HCT116 (cell line): ENCODE measurements around the gene NEUROD2. TPM values are rescaled to one million over a fixed set of nuclear protein-coding genes. Genes with fewer than 3 reads are reported as not detected.
A peak's percentile ranks its signal among the peaks of the same experiment; 100 is the strongest.

Experiments used
- ATAC-seq: fragments of 200-7000 bp; cut with Tn5 transposase; 2 replicates; pipeline ENCODE4 v1.9.1; 2020; ENCODE audit warnings: mild to moderate bottlenecking, moderate library complexity
- BruUV-seq: library from RNA; stranded (reverse); fragments of 400-500 nt; replicated peaks from 2 replicates; lab custom pipeline; 2021; lab: Mats Ljungman, UMichigan
- CTCF ChIA-PET: fragments of 300-600 bp; sonication (Branson Sonifier 250); formaldehyde crosslinking; loops from one replicate; lab custom pipeline; 2021; ENCODE audit warnings: antibody characterized with exemption; lab: Charles Lee
- POLR2A ChIA-PET: fragments of 300-600, 350-600 bp; sonication (Branson Sonifier 250); formaldehyde crosslinking; loops from one replicate; lab custom pipeline; 2021; ENCODE audit warnings: antibody characterized with exemption; lab: Charles Lee
- RAD21 ChIA-PET, 2 experiments: fragments of 300-600 bp; sonication (Branson Sonifier 250); formaldehyde crosslinking; loops; one replicate each; lab custom pipeline; 2023; ENCODE audit warnings: low total read pairs in 2 of 2; ENCODE audit not compliant: uncharacterized antibody in 2 of 2, unreplicated experiment in 2 of 2, low non-redundant PET in 1 of 2; lab: Charles Lee
- DNase-seq: peaks from one replicate; pipeline ENCODE4 v3.0.0-alpha.2; 2010; ENCODE audit warnings: low read depth, low spot score
- H2AFZ ChIP-seq: fragments of 200-600 bp; shearing (Covaris generic), sonication (generic); 2 replicates; pipeline ENCODE4 v1.6.1; 2017; ENCODE audit warnings: low read depth, mixed run types, mixed read lengths, antibody characterized with exemption, low read length; ENCODE audit not compliant: poor library complexity, severe bottlenecking
- H3K27ac ChIP-seq: 2 replicates; pipeline ENCODE4 v1.5.1; 2012; ENCODE audit warnings: low read depth, low read length
- H3K27me3 ChIP-seq: fragments of 200-600 bp; sonication (generic); 2 replicates; pipeline ENCODE4 v1.6.1; 2016; ENCODE audit warnings: mixed run types, low read length, mixed read lengths; ENCODE audit not compliant: insufficient read depth
- H3K36me3 ChIP-seq, 2 experiments: fragments of 200-500 bp in 1 of 2; fragments of 200-600 bp in 1 of 2; sonication (Bioruptor generic) in 1 of 2; sonication (generic) in 1 of 2; 2 replicates each; pipeline versions ENCODE4 v1.5.1 to v1.6.1; 2014 to 2016; ENCODE audit warnings: low read length in 2 of 2, inconsistent platforms in 1 of 2, mixed read lengths in 1 of 2, mixed run types in 1 of 2; ENCODE audit not compliant: insufficient read depth in 2 of 2, control insufficient read depth in 1 of 2
- H3K4me1 ChIP-seq, 2 experiments: fragments of 200-600 bp in 1 of 2; sonication (generic) in 1 of 2; 2 replicates each; pipeline versions ENCODE4 v1.5.1 to v1.6.1; 2012 to 2017; ENCODE audit warnings: low read length in 2 of 2, inconsistent platforms in 1 of 2, mild to moderate bottlenecking in 1 of 2, mixed read lengths in 1 of 2, mixed run types in 1 of 2, moderate library complexity in 1 of 2; ENCODE audit not compliant: insufficient read depth in 2 of 2, control insufficient read depth in 1 of 2
- H3K4me2 ChIP-seq: fragments of 200-600 bp; sonication (generic); 2 replicates; pipeline ENCODE4 v1.6.1; 2017; ENCODE audit warnings: mixed run types, low read length, mixed read lengths
- H3K4me3 ChIP-seq, 2 experiments: fragments of 200-600 bp in 1 of 2; sonication (generic) in 1 of 2; replicated peaks in 1 of 2; 2 replicates each; pipeline ENCODE4 v1.5.1; 2011 to 2016; ENCODE audit warnings: low read length in 2 of 2, control low read depth in 1 of 2, low read depth in 1 of 2, mild to moderate bottlenecking in 1 of 2, mixed read lengths in 1 of 2, mixed run types in 1 of 2
- H3K79me2 ChIP-seq: fragments of 200-600 bp; sonication (generic); 2 replicates; pipeline ENCODE4 v1.6.1; 2017; ENCODE audit warnings: mild to moderate bottlenecking, mixed run types, low read length, moderate library complexity, mixed read lengths; ENCODE audit not compliant: insufficient read depth
- H3K9ac ChIP-seq: fragments of 200-600 bp; sonication (generic); 2 replicates; pipeline ENCODE4 v1.6.1; 2016; ENCODE audit warnings: low read length, mixed read lengths
- H3K9me2 ChIP-seq: fragments of 200-600 bp; sonication (generic), shearing (Covaris generic); 2 replicates; pipeline ENCODE4 v1.6.1; 2017; ENCODE audit warnings: mixed run types, mild to moderate bottlenecking, moderate library complexity; ENCODE audit not compliant: insufficient read depth
- H3K9me3 ChIP-seq, 2 experiments: fragments of 200-500 bp in 1 of 2; fragments of 200-600 bp in 1 of 2; sonication (Bioruptor generic) in 1 of 2; sonication (generic) in 1 of 2; 2 replicates each; pipeline ENCODE4 v1.6.1; 2014 to 2017; ENCODE audit warnings: low read length in 2 of 2, mixed read lengths in 2 of 2, inconsistent platforms in 1 of 2, low read depth in 1 of 2, mild to moderate bottlenecking in 1 of 2, mixed run types in 1 of 2, moderate library complexity in 1 of 2; ENCODE audit not compliant: control insufficient read depth in 1 of 2, insufficient read depth in 1 of 2
- H4K20me1 ChIP-seq: fragments of 200-600 bp; sonication (generic), shearing (Covaris generic); 2 replicates; pipeline ENCODE4 v1.6.1; 2017; ENCODE audit warnings: mixed run types, mild to moderate bottlenecking, moderate library complexity; ENCODE audit not compliant: insufficient read depth
- EGR1 ChIP-seq: IDR thresholded peaks from 2 replicates; pipeline ENCODE4 v1.6.1; 2012; ENCODE audit warnings: low read depth
- EZH2 ChIP-seq: fragments of 200-600 bp; sonication (generic); IDR thresholded peaks from 2 replicates; pipeline ENCODE4 v1.6.1; 2017; ENCODE audit warnings: antibody characterized with exemption, mixed run types
- POLR2A ChIP-seq: IDR thresholded peaks from 2 replicates; pipeline ENCODE4 v1.7.0; 2011; ENCODE audit warnings: borderline replicate concordance; ENCODE audit not compliant: insufficient read depth, insufficient read length; ENCODE audit errors: extremely low read depth
- POLR2AphosphoS5 ChIP-seq: IDR thresholded peaks from 2 replicates; pipeline ENCODE4 v1.6.1; 2011; ENCODE audit warnings: mild to moderate bottlenecking, low read depth, low read length, moderate library complexity
- RAD21 ChIP-seq: IDR thresholded peaks from 2 replicates; pipeline ENCODE4 v1.6.1; 2012; ENCODE audit warnings: low read depth, mild to moderate bottlenecking
- SP1 ChIP-seq: IDR thresholded peaks from 2 replicates; pipeline ENCODE4 v1.6.1; 2012; ENCODE audit warnings: low read depth
- YY1 ChIP-seq: IDR thresholded peaks from 2 replicates; pipeline ENCODE4 v1.6.1; 2011; ENCODE audit warnings: low read length, low read depth, moderate library complexity, mild to moderate bottlenecking; ENCODE audit not compliant: insufficient replicate concordance; ENCODE audit errors: extremely low read depth
- ZBTB33 ChIP-seq: IDR thresholded peaks from 2 replicates; pipeline ENCODE4 v1.6.1; 2011; ENCODE audit warnings: mild to moderate bottlenecking, low read length, moderate library complexity; ENCODE audit not compliant: insufficient replicate concordance; ENCODE audit errors: extremely low read depth
- intact Hi-C: fragments of 100-400 bp; cut with micrococcal nuclease; formaldehyde crosslinking; loops from 2 replicates; pipeline ENCODE4 v1.10.0; 2022
- total RNA-seq: library from RNA; stranded (reverse); gene quantifications from one replicate; pipeline ENCODE4 v1.2.1, GENCODE V29; 2021; ENCODE audit not compliant: unreplicated experiment
- TF ChIP-seq, protein P1 (sequence below): IDR thresholded peaks from 2 replicates; pipeline ENCODE4 v1.6.1; 2012; ENCODE audit warnings: low read depth

Gene NEUROD2
- total RNA-seq, 1 experiment from 2014 or later: not detected

GRCh38 chr17:39593371-39593770 is 14.3 kb downstream of the NEUROD2 start (continued):
- TF ChIP-seq, protein P1, sequence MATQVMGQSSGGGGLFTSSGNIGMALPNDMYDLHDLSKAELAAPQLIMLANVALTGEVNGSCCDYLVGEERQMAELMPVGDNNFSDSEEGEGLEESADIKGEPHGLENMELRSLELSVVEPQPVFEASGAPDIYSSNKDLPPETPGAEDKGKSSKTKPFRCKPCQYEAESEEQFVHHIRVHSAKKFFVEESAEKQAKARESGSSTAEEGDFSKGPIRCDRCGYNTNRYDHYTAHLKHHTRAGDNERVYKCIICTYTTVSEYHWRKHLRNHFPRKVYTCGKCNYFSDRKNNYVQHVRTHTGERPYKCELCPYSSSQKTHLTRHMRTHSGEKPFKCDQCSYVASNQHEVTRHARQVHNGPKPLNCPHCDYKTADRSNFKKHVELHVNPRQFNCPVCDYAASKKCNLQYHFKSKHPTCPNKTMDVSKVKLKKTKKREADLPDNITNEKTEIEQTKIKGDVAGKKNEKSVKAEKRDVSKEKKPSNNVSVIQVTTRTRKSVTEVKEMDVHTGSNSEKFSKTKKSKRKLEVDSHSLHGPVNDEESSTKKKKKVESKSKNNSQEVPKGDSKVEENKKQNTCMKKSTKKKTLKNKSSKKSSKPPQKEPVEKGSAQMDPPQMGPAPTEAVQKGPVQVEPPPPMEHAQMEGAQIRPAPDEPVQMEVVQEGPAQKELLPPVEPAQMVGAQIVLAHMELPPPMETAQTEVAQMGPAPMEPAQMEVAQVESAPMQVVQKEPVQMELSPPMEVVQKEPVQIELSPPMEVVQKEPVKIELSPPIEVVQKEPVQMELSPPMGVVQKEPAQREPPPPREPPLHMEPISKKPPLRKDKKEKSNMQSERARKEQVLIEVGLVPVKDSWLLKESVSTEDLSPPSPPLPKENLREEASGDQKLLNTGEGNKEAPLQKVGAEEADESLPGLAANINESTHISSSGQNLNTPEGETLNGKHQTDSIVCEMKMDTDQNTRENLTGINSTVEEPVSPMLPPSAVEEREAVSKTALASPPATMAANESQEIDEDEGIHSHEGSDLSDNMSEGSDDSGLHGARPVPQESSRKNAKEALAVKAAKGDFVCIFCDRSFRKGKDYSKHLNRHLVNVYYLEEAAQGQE: no peak
- TF ChIP-seq EZH2 (no peak), SP1 (no peak), POLR2A (no peak), POLR2AphosphoS5 (no peak), YY1 (no peak), RAD21 (no peak), EGR1 (no peak)

- POLR2A ChIA-PET: no interaction called here
- no TSS peak for BruUV-seq
- no peaks in the 10 kb centered on the region for H3K36me3 ChIP-seq
- RAD21 ChIA-PET: no interaction called here
- TF ChIP-seq ZBTB33: no peak
- TF ChIP-seq, protein P1: peak; percentile 85
- TF ChIP-seq, all 23 proteins: peak for 1
- peaks cover 14% of the 10 kb centered on the region for H3K27me3 ChIP-seq
- no peaks in the 10 kb centered on the region for H4K20me1 ChIP-seq
- no peaks in the 10 kb centered on the region for H3K79me2 ChIP-seq
- no peak overlapping the region for H3K9ac ChIP-seq
- 0 out of 2 replicates have a peak, but pooled peaks have one; percentile 22 for ATAC-seq
- intact Hi-C loops: no loop called here
- H3K27ac ChIP-seq: no peak overlapping the region
- no peaks in the 10 kb centered on the region for H3K4me1 ChIP-seq
- H2AFZ ChIP-seq: no peak overlapping the region
- no peaks in the 10 kb centered on the region for H3K9me3 ChIP-seq
- H3K9me2 ChIP-seq: no peaks in the 10 kb centered on the region
- CTCF ChIA-PET: no interaction called here
- DNase-seq: peak; percentile 13
- H3K4me3 ChIP-seq: no peak overlapping the region
- H3K4me2 ChIP-seq: no peak overlapping the region
These were observed 15.5 kb downstream of the NEUROD2 start for GRCh38 chr17:39591958-39592954.
